Astrocyte (in vitro differentiated cells and primary cell): ENCODE data around the gene MAML2. TPM values are rescaled to one million over a fixed set of nuclear protein-coding genes. Genes with fewer than 3 reads are reported as not detected.

Experiments
- DNase-seq: peaks from one replicate; pipeline ENCODE4 v3.0.0-alpha.2; 2010; ENCODE audit warnings: low read depth
- FAIRE-seq: peaks from 2 replicates; lab custom pipeline; 2011; peaks lifted over from hg19 to GRCh38; lab: Jason Lieb, UNC
- H2AFZ ChIP-seq: 2 replicates; pipeline ENCODE4 v1.6.0; 2012; ENCODE audit warnings: low read depth, low read length, inconsistent platforms
- H3K27ac ChIP-seq: 2 replicates; pipeline ENCODE4 v1.5.1; 2011; ENCODE audit warnings: low read depth, low read length, inconsistent platforms
- H3K27me3 ChIP-seq: 2 replicates; pipeline ENCODE4 v1.6.0; 2011; ENCODE audit warnings: low read length, inconsistent platforms; ENCODE audit not compliant: insufficient read depth
- H3K36me3 ChIP-seq: 2 replicates; pipeline ENCODE4 v1.5.1; 2011; ENCODE audit warnings: low read length, inconsistent platforms; ENCODE audit not compliant: insufficient read depth
- H3K4me1 ChIP-seq: 2 replicates; pipeline ENCODE4 v1.5.1; 2011; ENCODE audit warnings: low read length, inconsistent platforms; ENCODE audit not compliant: insufficient read depth
- H3K4me2 ChIP-seq: 2 replicates; pipeline ENCODE4 v1.6.0; 2012; ENCODE audit warnings: low read length, inconsistent platforms
- H3K4me3 ChIP-seq: 2 replicates; pipeline ENCODE4 v1.5.1; 2011; ENCODE audit warnings: low read depth, mild to moderate bottlenecking, low read length, inconsistent platforms; ENCODE audit not compliant: insufficient read depth
- H3K79me2 ChIP-seq: 2 replicates; pipeline ENCODE4 v1.6.0; 2012; ENCODE audit warnings: mild to moderate bottlenecking, low read length, inconsistent platforms; ENCODE audit not compliant: insufficient read depth
- H3K9ac ChIP-seq: 2 replicates; pipeline ENCODE4 v1.6.0; 2012; ENCODE audit warnings: mild to moderate bottlenecking, low read length, inconsistent platforms
- H3K9me3 ChIP-seq: 2 replicates; pipeline ENCODE4 v1.5.1; 2012; ENCODE audit warnings: low read depth, mild to moderate bottlenecking, low read length, inconsistent platforms; ENCODE audit not compliant: insufficient read depth
- H4K20me1 ChIP-seq: 2 replicates; pipeline ENCODE4 v1.6.0; 2012; ENCODE audit warnings: low read length, inconsistent platforms; ENCODE audit not compliant: insufficient read depth
- H3K27ac Mint-ChIP-seq: one replicate; pipeline ENCODE4 v1.8.0; 2021; ENCODE audit warnings: mild to moderate bottlenecking, mixed read lengths; ENCODE audit not compliant: unreplicated experiment
- H3K27me3 Mint-ChIP-seq: one replicate; pipeline ENCODE4 v1.8.0; 2021; ENCODE audit warnings: low read depth, mixed read lengths; ENCODE audit not compliant: unreplicated experiment
- H3K36me3 Mint-ChIP-seq: one replicate; pipeline ENCODE4 v1.8.0; 2021; ENCODE audit warnings: low read depth, mixed read lengths; ENCODE audit not compliant: unreplicated experiment
- H3K4me1 Mint-ChIP-seq: one replicate; pipeline ENCODE4 v1.8.0; 2021; ENCODE audit warnings: low read depth, mixed read lengths; ENCODE audit not compliant: unreplicated experiment
- H3K4me3 Mint-ChIP-seq: one replicate; pipeline ENCODE4 v1.8.0; 2021; ENCODE audit warnings: mild to moderate bottlenecking, moderate library complexity, mixed read lengths; ENCODE audit not compliant: unreplicated experiment
- H3K9me3 Mint-ChIP-seq: one replicate; pipeline ENCODE4 v1.8.0; 2021; ENCODE audit warnings: mild to moderate bottlenecking, mixed read lengths; ENCODE audit not compliant: unreplicated experiment
- EZH2 ChIP-seq: IDR thresholded peaks from 2 replicates; pipeline ENCODE4 v1.6.1; 2012; ENCODE audit warnings: mild to moderate bottlenecking, low read length, inconsistent platforms; ENCODE audit not compliant: insufficient read depth
- total RNA-seq: library from RNA; stranded (reverse); gene quantifications from 2 replicates; pipeline ENCODE4 v1.2.1, GENCODE V29; 2021
- TF ChIP-seq, protein P1 (sequence below): IDR thresholded peaks from 2 replicates; pipeline ENCODE4 v1.5.1; 2011; ENCODE audit warnings: low read depth, mild to moderate bottlenecking, inconsistent platforms, low read length, moderate library complexity; ENCODE audit not compliant: insufficient read depth

The MAML2 gene
- total RNA-seq, 1 donor from 2014 or later, result 27.4 TPM

DNA sequence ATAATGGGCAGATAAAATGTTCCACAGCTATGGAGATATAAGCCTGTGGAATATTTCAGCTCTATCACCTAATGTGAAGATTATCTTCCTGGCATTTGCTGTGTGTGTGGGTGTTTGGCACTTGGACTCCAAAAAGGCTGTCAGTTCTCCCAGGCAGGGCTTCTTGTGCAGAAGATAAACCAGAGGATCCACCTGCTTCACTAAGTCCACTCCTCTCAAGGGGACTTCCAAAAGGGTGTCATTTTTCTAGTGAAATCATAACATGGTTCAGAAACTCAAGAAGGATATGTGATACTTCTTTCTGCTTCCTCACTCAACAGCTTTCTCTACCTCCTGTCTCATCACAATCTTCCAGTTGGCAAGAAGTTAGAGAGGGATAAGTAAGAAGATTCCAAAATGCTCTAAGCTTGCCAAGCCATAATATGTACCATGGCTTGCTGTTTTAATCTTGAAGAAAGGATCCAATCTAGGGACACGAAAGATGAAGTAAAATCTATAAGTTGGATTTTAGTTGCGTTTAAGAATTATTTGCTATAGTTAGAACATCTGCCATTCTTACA is 212.9 kb downstream of the MAML2 start:
- FAIRE-seq (no peak), DNase-seq (no peak)
- no peak overlapping the region for H3K27ac ChIP-seq
- no peak overlapping the region for H3K9ac ChIP-seq
- H3K4me3 Mint-ChIP-seq, result no peak overlapping the region
- no peaks in the 10 kb centered on the region for H3K27me3 ChIP-seq
- no peak overlapping the region for H2AFZ ChIP-seq
- H3K27ac Mint-ChIP-seq, result no peak overlapping the region
- peaks cover 24% of the 10 kb centered on the region for H3K79me2 ChIP-seq
- peaks cover 4% of the 10 kb centered on the region for H3K36me3 Mint-ChIP-seq
- H3K9me3 Mint-ChIP-seq, result no peaks in the 10 kb centered on the region
- H3K4me1 Mint-ChIP-seq, result no peaks in the 10 kb centered on the region
- no peaks in the 10 kb centered on the region for H4K20me1 ChIP-seq
- no peaks in the 10 kb centered on the region for H3K4me1 ChIP-seq
- TF ChIP-seq, protein P1, sequence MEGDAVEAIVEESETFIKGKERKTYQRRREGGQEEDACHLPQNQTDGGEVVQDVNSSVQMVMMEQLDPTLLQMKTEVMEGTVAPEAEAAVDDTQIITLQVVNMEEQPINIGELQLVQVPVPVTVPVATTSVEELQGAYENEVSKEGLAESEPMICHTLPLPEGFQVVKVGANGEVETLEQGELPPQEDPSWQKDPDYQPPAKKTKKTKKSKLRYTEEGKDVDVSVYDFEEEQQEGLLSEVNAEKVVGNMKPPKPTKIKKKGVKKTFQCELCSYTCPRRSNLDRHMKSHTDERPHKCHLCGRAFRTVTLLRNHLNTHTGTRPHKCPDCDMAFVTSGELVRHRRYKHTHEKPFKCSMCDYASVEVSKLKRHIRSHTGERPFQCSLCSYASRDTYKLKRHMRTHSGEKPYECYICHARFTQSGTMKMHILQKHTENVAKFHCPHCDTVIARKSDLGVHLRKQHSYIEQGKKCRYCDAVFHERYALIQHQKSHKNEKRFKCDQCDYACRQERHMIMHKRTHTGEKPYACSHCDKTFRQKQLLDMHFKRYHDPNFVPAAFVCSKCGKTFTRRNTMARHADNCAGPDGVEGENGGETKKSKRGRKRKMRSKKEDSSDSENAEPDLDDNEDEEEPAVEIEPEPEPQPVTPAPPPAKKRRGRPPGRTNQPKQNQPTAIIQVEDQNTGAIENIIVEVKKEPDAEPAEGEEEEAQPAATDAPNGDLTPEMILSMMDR, result no peak
- TF ChIP-seq EZH2, result no peak
- H3K27me3 Mint-ChIP-seq, result no peaks in the 10 kb centered on the region
- H3K4me2 ChIP-seq, result no peak overlapping the region
- H3K36me3 ChIP-seq, result no peaks in the 10 kb centered on the region
- H3K9me3 ChIP-seq, result no peaks in the 10 kb centered on the region
- H3K4me3 ChIP-seq, result no peak overlapping the region

DNA sequence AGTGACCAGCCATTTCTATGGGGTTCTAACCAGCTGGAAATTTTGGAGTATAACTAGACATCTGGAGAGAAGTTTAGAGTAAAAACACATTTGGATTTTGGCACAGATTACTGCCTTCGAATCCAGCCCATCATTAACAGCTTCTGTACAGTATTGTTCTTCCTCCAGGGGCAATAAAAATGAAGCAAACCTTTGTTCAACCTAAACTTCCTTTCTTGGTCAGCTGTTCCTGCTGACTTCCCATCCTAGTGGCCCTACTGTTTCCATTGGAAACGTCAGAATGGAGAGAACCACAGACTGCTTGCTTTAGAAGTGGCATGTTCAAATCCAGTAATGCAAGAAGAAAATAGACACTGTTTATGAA is 215.4 kb downstream of the MAML2 start:
- H3K9ac ChIP-seq, result no peak overlapping the region
- Mint-ChIP-seq H3K4me3 (no peak overlapping the region), H3K9me3 (no peaks in the 10 kb centered on the region), H3K4me1 (peaks cover 9% of the 10 kb centered on the region), H3K27me3 (no peaks in the 10 kb centered on the region), H3K27ac (no peak overlapping the region), H3K36me3 (peaks cover 5% of the 10 kb centered on the region)
- no peak for DNase-seq
- H3K27ac ChIP-seq, result no peak overlapping the region
- no peaks in the 10 kb centered on the region for H3K9me3 ChIP-seq
- H3K27me3 ChIP-seq, result no peaks in the 10 kb centered on the region
- TF ChIP-seq, protein P1, result no peak
- no peak for TF ChIP-seq EZH2
- no peaks in the 10 kb centered on the region for H3K36me3 ChIP-seq
- FAIRE-seq, result no peak
- H3K79me2 ChIP-seq, result peaks cover 33% of the 10 kb centered on the region
- H3K4me1 ChIP-seq, result peaks cover 7% of the 10 kb centered on the region
- H2AFZ ChIP-seq, result no peak overlapping the region
- H3K4me2 ChIP-seq, result no peak overlapping the region
- H4K20me1 ChIP-seq, result peaks cover 8% of the 10 kb centered on the region
- H3K4me3 ChIP-seq, result no peak overlapping the region

DNA sequence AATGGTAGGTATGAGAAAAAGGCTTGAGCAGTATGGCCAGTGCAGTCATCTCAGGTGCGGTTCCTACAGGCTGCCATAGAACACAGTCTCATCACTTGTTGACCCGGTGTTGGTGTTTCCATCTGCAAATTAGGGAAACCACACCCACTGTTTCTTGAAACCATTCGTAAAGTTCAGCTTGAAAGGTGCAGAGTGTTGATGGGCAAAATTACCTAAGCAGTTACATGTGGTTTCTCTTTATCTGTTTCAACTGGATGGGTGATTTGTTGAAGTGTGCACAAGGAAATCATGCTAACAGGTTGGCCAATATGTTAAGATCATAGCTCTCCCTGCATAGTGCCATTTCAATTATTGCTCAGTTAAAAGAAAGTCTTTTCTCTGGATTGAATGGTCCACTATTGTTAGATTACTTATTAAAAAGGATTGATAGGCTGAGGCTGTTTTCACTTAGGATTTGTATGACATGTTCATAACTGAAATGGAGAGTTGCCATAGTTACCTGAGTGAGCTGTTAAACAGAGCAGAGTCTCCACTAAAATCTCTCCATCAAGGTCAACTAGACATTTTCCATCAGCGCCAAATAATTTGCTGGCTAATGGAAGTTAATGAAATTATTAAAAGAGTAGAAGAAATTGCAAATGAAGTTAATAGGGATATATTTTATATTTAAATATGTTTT is 215.9 kb downstream of the MAML2 start:
- no peak overlapping the region for H3K9ac ChIP-seq
- H3K4me1 ChIP-seq, result peaks cover 10% of the 10 kb centered on the region
- no peak for TF ChIP-seq EZH2
- TF ChIP-seq, protein P1, result no peak
- no peak for DNase-seq
- FAIRE-seq, result no peak
- no peak overlapping the region for H3K4me3 Mint-ChIP-seq
- peaks cover 14% of the 10 kb centered on the region for H3K4me1 Mint-ChIP-seq
- no peak overlapping the region for H3K4me3 ChIP-seq
- H3K36me3 ChIP-seq, result no peaks in the 10 kb centered on the region
- no peak overlapping the region for H3K27ac Mint-ChIP-seq
- no peaks in the 10 kb centered on the region for H3K27me3 Mint-ChIP-seq
- H3K79me2 ChIP-seq, result peaks cover 33% of the 10 kb centered on the region
- H3K36me3 Mint-ChIP-seq, result peaks cover 5% of the 10 kb centered on the region
- H3K27me3 ChIP-seq, result no peaks in the 10 kb centered on the region
- peaks cover 13% of the 10 kb centered on the region for H4K20me1 ChIP-seq
- H3K4me2 ChIP-seq, result no peak overlapping the region
- no peak overlapping the region for H2AFZ ChIP-seq
- no peaks in the 10 kb centered on the region for H3K9me3 Mint-ChIP-seq
- no peaks in the 10 kb centered on the region for H3K9me3 ChIP-seq
- no peak overlapping the region for H3K27ac ChIP-seq
